Uterus (tissue), 2 donors: ENCODE data around the gene ENOPH1.

ENCODE experiments used
- POLR2A ChIP-seq, 2 donors: fragments of 450-650 bp; IDR thresholded peaks; one replicate each; pipeline ENCODE4 v1.6.1; 2016; ENCODE audit warnings: antibody characterized with exemption in 2 of 2, mild to moderate bottlenecking in 1 of 2, moderate library complexity in 1 of 2
- TF ChIP-seq, protein P1 (sequence below), 4 experiments: fragments of 200-600 bp in 2 of 4; fragments of 450-650 bp in 2 of 4; sonication (generic) in 2 of 4; IDR thresholded peaks; one replicate each; pipeline ENCODE4 v1.5.1; 2016 to 2019; ENCODE audit warnings: antibody characterized with exemption in 4 of 4, mild to moderate bottlenecking in 2 of 4, moderate library complexity in 1 of 4

DNA sequence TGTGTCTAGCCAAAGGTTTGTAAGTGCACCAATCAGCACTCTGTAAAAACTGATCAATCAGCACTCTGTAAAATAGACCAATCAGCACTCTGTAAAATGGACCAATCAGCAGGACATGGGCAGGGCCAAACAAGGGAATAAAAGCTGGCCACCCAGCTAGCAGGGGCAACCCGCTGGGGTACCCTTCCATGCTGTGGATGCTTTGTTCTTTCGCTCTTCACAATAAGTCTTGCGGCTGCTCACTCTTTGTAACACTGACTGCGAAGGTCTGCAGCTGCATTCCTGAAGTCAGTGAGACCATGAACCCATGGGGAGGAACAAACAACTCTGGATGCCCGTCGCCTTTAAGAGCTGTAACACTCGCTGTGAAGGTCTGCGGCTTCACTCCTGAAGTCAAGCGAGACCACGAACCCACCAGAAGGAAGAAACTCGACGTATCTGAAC lies 14.4 kb upstream of the ENOPH1 start:
- TF ChIP-seq, protein P1, sequence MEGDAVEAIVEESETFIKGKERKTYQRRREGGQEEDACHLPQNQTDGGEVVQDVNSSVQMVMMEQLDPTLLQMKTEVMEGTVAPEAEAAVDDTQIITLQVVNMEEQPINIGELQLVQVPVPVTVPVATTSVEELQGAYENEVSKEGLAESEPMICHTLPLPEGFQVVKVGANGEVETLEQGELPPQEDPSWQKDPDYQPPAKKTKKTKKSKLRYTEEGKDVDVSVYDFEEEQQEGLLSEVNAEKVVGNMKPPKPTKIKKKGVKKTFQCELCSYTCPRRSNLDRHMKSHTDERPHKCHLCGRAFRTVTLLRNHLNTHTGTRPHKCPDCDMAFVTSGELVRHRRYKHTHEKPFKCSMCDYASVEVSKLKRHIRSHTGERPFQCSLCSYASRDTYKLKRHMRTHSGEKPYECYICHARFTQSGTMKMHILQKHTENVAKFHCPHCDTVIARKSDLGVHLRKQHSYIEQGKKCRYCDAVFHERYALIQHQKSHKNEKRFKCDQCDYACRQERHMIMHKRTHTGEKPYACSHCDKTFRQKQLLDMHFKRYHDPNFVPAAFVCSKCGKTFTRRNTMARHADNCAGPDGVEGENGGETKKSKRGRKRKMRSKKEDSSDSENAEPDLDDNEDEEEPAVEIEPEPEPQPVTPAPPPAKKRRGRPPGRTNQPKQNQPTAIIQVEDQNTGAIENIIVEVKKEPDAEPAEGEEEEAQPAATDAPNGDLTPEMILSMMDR (IDR thresholded peaks at IDR 0.05) = no peak
- no peak for TF ChIP-seq POLR2A (IDR thresholded peaks at IDR 0.05)
